Endothelial cell of umbilical vein (primary cell): ENCODE data around the gene HSF2.

ENCODE experiments used
- CTCF ChIP-seq, 2 donors: IDR thresholded peaks; 1 replicate in 1 of 2; 2 replicates in 1 of 2; pipeline ENCODE4 v1.5.1; 2011; ENCODE audit warnings: low read length in 2 of 2, mild to moderate bottlenecking in 2 of 2, moderate library complexity in 2 of 2, control low read depth in 1 of 2, inconsistent platforms in 1 of 2, low read depth in 1 of 2; ENCODE audit not compliant: insufficient read depth in 1 of 2; ENCODE audit errors: extremely low read depth in 1 of 2
- EZH2 ChIP-seq: IDR thresholded peaks from 2 replicates; pipeline ENCODE4 v1.6.1; 2012; ENCODE audit warnings: borderline replicate concordance, low read depth, mild to moderate bottlenecking, moderate library complexity, low read length, inconsistent platforms; ENCODE audit not compliant: severe bottlenecking
- FOS ChIP-seq: IDR thresholded peaks from 2 replicates; pipeline ENCODE4 v1.6.1; 2011; ENCODE audit warnings: mild to moderate bottlenecking, low read length, moderate library complexity, borderline replicate concordance; ENCODE audit not compliant: insufficient read depth
- GATA2 ChIP-seq: IDR thresholded peaks from 2 replicates; pipeline ENCODE4 v1.7.0; 2011; ENCODE audit warnings: low read depth, mild to moderate bottlenecking, moderate library complexity, mixed read lengths, low read length; ENCODE audit not compliant: insufficient read length, insufficient read depth
- JUN ChIP-seq: IDR thresholded peaks from 2 replicates; pipeline ENCODE4 v1.6.1; 2011; ENCODE audit warnings: borderline replicate concordance, low read depth; ENCODE audit not compliant: insufficient read length, insufficient read depth
- MAX ChIP-seq: IDR thresholded peaks from 2 replicates; pipeline ENCODE4 v1.6.1; 2011; ENCODE audit not compliant: insufficient read depth, insufficient read length
- MYC ChIP-seq: IDR thresholded peaks from one replicate; pipeline ENCODE4 v1.6.1; 2011; ENCODE audit warnings: mild to moderate bottlenecking, low read depth, low read length
- POLR2A ChIP-seq: IDR thresholded peaks from 2 replicates; pipeline ENCODE4 v1.6.1; 2012; ENCODE audit warnings: low read depth, mild to moderate bottlenecking, control low read depth, low read length
- POLR2AphosphoS5 ChIP-seq: IDR thresholded peaks from 2 replicates; pipeline ENCODE4 v1.6.1; 2012; ENCODE audit warnings: low read depth, mild to moderate bottlenecking, control low read depth, low read length, moderate library complexity; ENCODE audit not compliant: insufficient read depth

- TF ChIP-seq CTCF (IDR thresholded peaks at IDR 0.05; ENCODE audit: extremely low read depth in 1 of 2, insufficient read depth in 1 of 2, low read depth in 1 of 2, low read length in 2 of 2) (no peak), POLR2AphosphoS5 (no peak), POLR2A (no peak), EZH2 (no peak), MYC (no peak), JUN (no peak), MAX (no peak), FOS (no peak), GATA2 (no peak)
Measured at GRCh38 chr6:122408240-122408639, 8.8 kb downstream of the HSF2 start.
